ENCODE results near the gene MLST8.
A peak's percentile ranks its signal among the peaks of the same experiment; 100 is the strongest.
"Not testable (repeated sequence)": the region's sequence is repeated elsewhere in the genome, so short reads cannot be mapped to it uniquely, and the experiment has no call there.

Gene MLST8

DNA sequence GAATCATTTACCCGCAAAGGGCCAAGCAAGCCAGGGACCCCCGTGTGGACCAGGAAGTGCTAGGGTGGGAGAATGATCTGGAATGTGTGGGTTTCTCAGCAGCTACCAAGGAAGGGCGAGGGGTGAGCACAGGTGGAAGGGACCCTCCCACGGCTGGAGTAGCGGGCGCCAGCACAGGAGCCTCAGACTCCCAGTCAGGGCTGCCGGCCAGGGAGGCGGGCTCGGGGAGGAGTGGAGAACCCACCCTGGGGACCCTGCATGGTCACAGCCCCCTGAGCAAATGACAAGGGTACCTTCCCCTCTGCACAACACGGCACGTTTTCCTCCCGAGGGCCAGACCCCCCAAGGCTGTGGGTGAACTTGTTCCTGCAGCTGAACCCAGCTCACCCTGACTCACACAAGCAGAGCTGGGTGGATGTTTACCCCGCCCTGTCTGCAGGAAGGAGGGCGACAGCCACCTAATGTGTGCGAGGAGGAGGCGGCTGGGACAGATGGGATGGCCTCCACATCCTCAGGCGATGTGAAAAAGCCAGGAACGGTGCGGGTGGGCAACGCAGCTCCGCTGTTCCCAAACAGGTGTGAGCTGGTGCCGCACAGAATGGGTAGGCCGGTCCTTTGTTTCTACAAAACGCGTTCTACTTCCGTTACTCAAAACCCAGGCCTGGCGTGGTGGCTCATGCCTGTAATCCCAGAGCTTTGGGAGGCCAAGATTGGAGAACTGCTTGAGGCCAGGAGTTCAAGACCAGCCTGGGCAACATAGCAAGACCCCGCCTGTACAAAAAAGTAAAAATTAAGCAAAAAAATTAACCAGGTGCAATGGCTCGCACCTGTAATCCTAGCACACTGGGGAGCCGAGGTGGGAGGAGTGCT is 39.9 kb downstream of the MLST8 start:
- no peaks in the 10 kb centered on the region for H3K9me3 ChIP-seq (ENCODE audit: insufficient read depth, low read depth, low read length)
- no peaks in the 10 kb centered on the region for H3K4me1 ChIP-seq (ENCODE audit: insufficient read depth, low read length)
- no peak overlapping the region for H3K27ac ChIP-seq (ENCODE audit: low read length)
- no peaks in the 10 kb centered on the region for H3K27me3 ChIP-seq (ENCODE audit: insufficient read depth, low read length)
- H3K4me3 ChIP-seq (ENCODE audit: low read length) = no peak overlapping the region
- H3K36me3 ChIP-seq (ENCODE audit: insufficient read depth, low read depth, low read length) = peaks cover 57% of the 10 kb centered on the region
- H3K9ac ChIP-seq (ENCODE audit: low read depth, low read length) = no peak overlapping the region

DNA sequence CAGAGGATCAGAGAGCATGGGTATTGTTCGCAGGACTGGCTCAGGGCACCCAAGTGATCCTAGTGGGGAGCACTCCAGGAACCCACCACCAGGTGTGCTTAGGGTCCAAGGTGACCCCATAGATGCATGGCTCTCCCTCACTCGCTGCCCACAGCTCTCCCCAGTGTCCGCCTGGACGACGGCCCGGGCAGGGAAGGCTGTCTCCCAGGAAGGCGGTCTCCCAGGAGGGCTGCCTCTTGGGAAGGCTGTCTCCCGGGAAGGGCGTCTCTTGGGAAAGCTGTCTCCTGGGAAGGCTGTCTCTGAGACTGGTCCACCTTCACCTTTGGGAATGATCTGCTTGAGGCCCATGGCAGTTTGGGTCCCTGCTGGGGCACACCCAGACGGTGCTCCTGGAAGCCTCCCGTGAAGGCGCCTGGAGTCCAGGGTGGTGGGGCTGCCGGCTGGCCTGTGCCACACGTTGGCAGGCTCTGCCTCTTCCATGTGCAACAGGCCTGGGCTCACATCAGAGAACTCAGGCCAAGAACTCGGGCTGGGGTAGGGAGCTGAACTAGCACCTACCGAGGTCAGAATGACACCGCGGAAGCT is 41.1 kb downstream of the MLST8 start:
- H3K4me3 ChIP-seq (ENCODE audit: low read length) = no peak overlapping the region
- no peak overlapping the region for H3K27ac ChIP-seq (ENCODE audit: low read length)
- H3K27me3 ChIP-seq (ENCODE audit: insufficient read depth, low read length) = no peaks in the 10 kb centered on the region
- H3K9me3 ChIP-seq (ENCODE audit: insufficient read depth, low read depth, low read length) = no peaks in the 10 kb centered on the region
- peaks cover 57% of the 10 kb centered on the region for H3K36me3 ChIP-seq (ENCODE audit: insufficient read depth, low read depth, low read length)
- H3K4me1 ChIP-seq (ENCODE audit: insufficient read depth, low read length) = no peaks in the 10 kb centered on the region
- H3K9ac ChIP-seq (ENCODE audit: low read depth, low read length) = no peak overlapping the region

DNA sequence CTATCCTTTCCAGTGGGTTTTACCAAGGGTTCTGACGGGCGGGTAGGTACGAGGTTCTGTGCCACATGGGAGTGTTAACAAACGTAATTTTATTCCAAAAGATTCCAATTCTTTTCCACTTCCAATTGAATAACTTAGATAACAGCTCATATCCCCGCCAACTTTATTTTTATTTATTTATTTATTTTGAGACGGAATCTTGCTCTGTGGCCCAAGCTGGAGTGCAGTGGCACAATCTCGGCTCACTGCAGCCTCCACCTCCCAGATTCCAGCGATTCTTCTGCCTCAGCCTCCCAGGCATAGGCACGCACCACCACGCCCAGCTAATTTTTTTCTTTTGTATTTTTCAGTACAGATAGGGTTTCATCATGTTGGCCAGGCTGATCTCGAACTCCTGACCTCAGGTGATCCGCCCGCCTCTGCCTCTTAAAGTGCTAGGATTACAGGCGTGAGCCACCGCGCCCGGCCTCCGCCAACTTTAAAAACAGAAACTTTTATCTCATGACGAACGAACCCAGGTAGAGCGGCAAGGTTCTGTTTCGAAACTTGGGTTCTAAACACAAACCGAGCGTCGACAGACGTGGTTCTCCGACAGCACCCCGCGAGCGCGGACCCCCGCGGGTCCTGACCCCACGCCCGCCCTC is 45.5 kb downstream of the MLST8 start:
- Histone ChIP-seq H3K4me1 (ENCODE audit: insufficient read depth, low read length) (peaks cover 8% of the 10 kb centered on the region), H3K27ac (ENCODE audit: low read length) (peak overlapping the region; percentile 53), H3K9me3 (ENCODE audit: insufficient read depth, low read depth, low read length) (no peaks in the 10 kb centered on the region), H3K4me3 (ENCODE audit: low read length) (peak overlapping the region; percentile 91), H3K27me3 (ENCODE audit: insufficient read depth, low read length) (no peaks in the 10 kb centered on the region), H3K9ac (ENCODE audit: low read depth, low read length) (peak overlapping the region; percentile 93), H3K36me3 (ENCODE audit: insufficient read depth, low read depth, low read length) (peaks cover 58% of the 10 kb centered on the region)

DNA sequence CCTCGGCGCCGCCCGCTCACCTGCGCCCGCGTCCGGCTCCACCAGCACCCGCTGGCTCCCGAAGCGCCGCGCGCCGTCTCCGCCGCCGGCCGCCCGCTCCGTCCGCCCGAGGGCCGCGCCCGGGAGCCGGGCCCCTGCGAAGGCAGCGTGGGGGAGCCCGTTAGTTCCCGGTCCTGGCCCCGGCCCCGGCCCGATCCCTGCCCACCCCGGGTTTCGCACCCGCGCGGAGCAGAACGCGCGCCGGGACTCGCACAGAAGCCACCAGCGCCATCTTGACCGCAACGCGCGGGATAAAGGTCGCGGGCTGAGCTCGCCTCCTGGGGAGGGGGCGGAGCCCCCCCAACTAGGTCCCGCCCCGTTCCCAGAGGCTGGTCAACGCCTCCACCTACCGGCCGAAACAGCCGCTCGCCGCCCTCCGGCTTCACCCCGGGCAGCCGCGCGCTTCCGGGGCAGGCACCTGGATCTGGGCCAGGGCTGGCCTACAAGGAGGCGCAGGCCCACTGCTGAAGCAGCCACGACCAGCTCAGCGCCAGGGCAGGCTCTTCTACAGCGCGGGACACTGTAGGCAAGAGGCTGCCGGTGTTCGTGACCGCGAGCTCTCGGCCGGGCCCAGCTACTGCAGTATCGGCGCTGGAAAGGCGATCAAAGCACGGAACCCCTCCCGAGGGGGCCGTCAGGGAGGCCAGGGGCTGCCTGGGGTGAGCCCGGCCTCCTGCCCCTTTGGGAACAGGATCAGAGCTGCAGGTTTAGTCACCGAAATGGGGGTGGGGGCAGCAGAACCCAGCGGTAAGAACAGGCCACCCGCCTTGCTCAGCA is 46.2 kb downstream of the MLST8 start, which contains the start of gene ECI1:
TSS of gene ECI1 (minus strand) at position 292 of the 816 bp plus-strand sequence. CDS start at position 271, 21 bp downstream.
- H3K27ac ChIP-seq (ENCODE audit: low read length) = peak within 1 kb of the TSS; percentile 91
- H3K36me3 ChIP-seq (ENCODE audit: insufficient read depth, low read depth, low read length) = peaks cover 58% of the 10 kb centered on the region
- H3K9me3 ChIP-seq (ENCODE audit: insufficient read depth, low read depth, low read length) = no peaks in the 10 kb centered on the region
- H3K4me3 ChIP-seq (ENCODE audit: low read length) = peak within 1 kb of the TSS; percentile 91
- H3K9ac ChIP-seq (ENCODE audit: low read depth, low read length) = peak within 1 kb of the TSS; percentile 93
- H3K27me3 ChIP-seq (ENCODE audit: insufficient read depth, low read length) = no peaks in the 10 kb centered on the region
- H3K4me1 ChIP-seq (ENCODE audit: insufficient read depth, low read length) = peaks cover 8% of the 10 kb centered on the region

DNA sequence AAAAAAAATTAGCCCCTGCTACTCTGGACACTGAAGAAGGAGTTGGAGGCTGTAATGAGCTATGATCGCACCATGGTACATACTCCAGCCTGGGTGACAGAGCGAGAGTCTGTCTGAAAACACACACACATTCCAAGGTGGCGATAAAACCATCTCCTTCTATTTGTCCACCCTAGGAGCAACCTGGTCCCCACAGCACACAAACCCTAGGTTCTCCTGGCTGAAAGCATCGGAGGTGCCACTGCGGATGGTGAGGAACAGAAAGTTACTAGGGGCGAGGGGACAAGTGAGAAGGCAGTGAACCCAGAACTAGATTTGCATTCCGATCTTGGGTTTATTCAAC is 47.5 kb downstream of the MLST8 start:
- no peak overlapping the region for H3K27ac ChIP-seq (ENCODE audit: low read length)
- H3K4me3 ChIP-seq (ENCODE audit: low read length) = no peak overlapping the region
- H3K36me3 ChIP-seq (ENCODE audit: insufficient read depth, low read depth, low read length) = peaks cover 67% of the 10 kb centered on the region
- no peaks in the 10 kb centered on the region for H3K27me3 ChIP-seq (ENCODE audit: insufficient read depth, low read length)
- H3K4me1 ChIP-seq (ENCODE audit: insufficient read depth, low read length) = peaks cover 8% of the 10 kb centered on the region
- H3K9me3 ChIP-seq (ENCODE audit: insufficient read depth, low read depth, low read length) = no peaks in the 10 kb centered on the region
- no peak overlapping the region for H3K9ac ChIP-seq (ENCODE audit: low read depth, low read length)

DNA sequence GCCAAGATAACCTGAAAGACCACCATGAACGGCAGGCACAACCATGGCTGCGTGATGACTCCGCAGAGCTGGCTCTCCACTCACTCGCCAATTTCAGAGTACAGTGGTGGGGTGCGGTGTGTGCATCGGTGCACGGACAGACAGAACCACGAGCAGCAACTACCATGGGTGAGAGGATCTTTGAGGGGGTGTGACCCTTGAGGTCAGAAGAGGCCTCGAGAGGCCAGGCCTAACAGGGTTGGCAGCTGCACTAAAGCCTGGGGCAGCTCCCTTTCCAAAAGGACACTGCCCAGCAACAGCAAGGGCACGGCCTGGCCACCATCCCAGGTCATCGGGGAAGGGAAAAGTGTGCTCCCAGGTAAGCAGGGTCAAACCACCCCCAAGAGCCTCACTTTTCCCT is 48.0 kb downstream of the MLST8 start:
- no peak overlapping the region for H3K4me3 ChIP-seq (ENCODE audit: low read length)
- H3K27me3 ChIP-seq (ENCODE audit: insufficient read depth, low read length) = no peaks in the 10 kb centered on the region
- no peak overlapping the region for H3K9ac ChIP-seq (ENCODE audit: low read depth, low read length)
- H3K4me1 ChIP-seq (ENCODE audit: insufficient read depth, low read length) = peaks cover 8% of the 10 kb centered on the region
- H3K27ac ChIP-seq (ENCODE audit: low read length) = no peak overlapping the region
- peaks cover 72% of the 10 kb centered on the region for H3K36me3 ChIP-seq (ENCODE audit: insufficient read depth, low read depth, low read length)
- H3K9me3 ChIP-seq (ENCODE audit: insufficient read depth, low read depth, low read length) = no peaks in the 10 kb centered on the region

DNA sequence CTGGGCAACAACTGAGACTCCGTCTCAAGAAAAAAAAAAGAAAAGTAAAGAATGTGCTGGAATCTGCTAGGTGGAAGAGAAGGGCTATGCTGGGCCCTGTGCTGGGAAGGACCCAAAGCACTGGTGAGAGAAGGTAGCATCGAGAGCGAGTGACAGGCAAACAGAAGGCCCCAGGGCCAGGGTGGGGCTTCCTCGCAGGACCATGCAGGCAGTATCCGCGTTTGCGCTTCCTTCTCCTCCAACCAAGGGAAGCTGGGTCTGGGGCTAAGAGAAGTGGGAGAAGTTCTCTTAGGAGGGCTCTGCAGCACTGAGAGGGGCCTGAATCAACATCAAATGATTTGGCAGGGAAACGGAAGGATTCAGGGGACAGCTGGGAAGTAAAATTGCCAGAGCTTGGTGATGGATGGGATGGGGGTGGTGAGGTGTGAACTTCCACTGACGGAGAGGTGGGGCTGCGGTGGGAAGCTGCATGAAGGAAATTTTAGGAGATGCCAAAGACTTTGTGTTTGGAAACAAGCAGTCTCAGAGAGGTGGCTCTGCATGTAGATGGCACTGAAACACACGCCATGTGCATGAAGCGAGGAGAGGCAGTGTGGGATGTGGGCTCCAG is 51.4 kb downstream of the MLST8 start:
- Histone ChIP-seq H3K27ac (ENCODE audit: low read length) (no peak overlapping the region), H3K4me1 (ENCODE audit: insufficient read depth, low read length) (peaks cover 8% of the 10 kb centered on the region), H3K9me3 (ENCODE audit: insufficient read depth, low read depth, low read length) (no peaks in the 10 kb centered on the region), H3K27me3 (ENCODE audit: insufficient read depth, low read length) (no peaks in the 10 kb centered on the region), H3K36me3 (ENCODE audit: insufficient read depth, low read depth, low read length) (peaks cover 97% of the 10 kb centered on the region), H3K9ac (ENCODE audit: low read depth, low read length) (no peak overlapping the region), H3K4me3 (ENCODE audit: low read length) (no peak overlapping the region)

DNA sequence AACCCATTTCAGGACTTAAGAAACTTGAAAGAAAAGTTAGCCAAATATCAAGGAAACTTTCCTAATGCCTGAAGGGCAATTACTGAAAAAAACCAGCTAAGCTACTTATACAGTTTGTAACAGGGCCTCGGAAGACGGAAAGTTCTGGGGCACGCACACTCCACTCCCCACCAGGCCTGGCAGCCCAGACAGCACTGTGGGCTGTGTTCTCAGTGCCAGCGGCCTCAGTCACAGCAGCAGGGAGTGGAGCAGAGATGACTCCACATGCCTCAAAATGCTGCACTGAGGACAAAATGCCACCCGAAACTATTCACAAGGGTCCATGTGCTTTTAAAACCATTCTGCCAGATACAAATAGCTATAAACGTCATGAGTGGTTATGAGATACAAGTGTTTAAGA is 52.5 kb downstream of the MLST8 start:
- Histone ChIP-seq H3K9ac (ENCODE audit: low read depth, low read length) (no peak overlapping the region), H3K27ac (ENCODE audit: low read length) (no peak overlapping the region), H3K36me3 (ENCODE audit: insufficient read depth, low read depth, low read length) (peaks cover 100% of the 10 kb centered on the region), H3K4me1 (ENCODE audit: insufficient read depth, low read length) (peaks cover 2% of the 10 kb centered on the region; the same call in 1 of the 2 replicates), H3K27me3 (ENCODE audit: insufficient read depth, low read length) (no peaks in the 10 kb centered on the region), H3K4me3 (ENCODE audit: low read length) (no peak overlapping the region), H3K9me3 (ENCODE audit: insufficient read depth, low read depth, low read length) (no peaks in the 10 kb centered on the region)

DNA sequence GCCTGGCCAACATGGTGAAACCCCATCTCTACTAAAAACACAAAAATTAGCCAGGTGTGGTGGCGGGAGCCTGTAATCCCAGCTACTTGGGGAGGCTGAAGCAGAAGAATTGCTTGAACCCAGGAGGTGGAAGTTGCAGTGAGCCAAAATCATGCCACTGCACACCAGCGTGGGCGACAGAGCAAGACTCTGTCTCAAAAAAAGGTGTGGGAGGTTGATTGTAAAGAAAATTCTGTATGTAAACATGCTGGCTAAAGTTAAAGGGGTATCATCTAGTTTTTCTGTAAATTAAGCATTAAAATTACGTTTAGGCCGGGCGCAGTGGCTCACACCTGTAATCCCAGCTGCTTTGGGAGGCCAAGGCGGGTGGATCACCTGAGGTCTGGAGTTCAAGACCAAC is 53.3 kb downstream of the MLST8 start:
- not testable (repeated sequence) for H3K4me3 ChIP-seq (ENCODE audit: low read length); H3K27me3 ChIP-seq (ENCODE audit: insufficient read depth, low read length); H3K9me3 ChIP-seq (ENCODE audit: insufficient read depth, low read depth, low read length); H3K27ac ChIP-seq (ENCODE audit: low read length); H3K4me1 ChIP-seq (ENCODE audit: insufficient read depth, low read length); H3K9ac ChIP-seq (ENCODE audit: low read depth, low read length)
- H3K36me3 ChIP-seq (ENCODE audit: insufficient read depth, low read depth, low read length) = peaks cover 100% of the 10 kb centered on the region
